GM12878 (cell line): Measurements from ENCODE around the gene UVSSA. TPM values are rescaled to one million over a fixed set of nuclear protein-coding genes. Genes with fewer than 3 reads are reported as not detected.

Experiments
- ATAC-seq: fragments of 200-7000 bp; cut with Tn5 transposase; 3 replicates; pipeline ENCODE4 v1.9.1; 2020; ENCODE audit warnings: mild to moderate bottlenecking, moderate library complexity
- BruUV-seq: library from RNA; stranded (reverse); fragments of 400-500 nt; replicated peaks from 2 replicates; lab custom pipeline; 2021; lab: Mats Ljungman, UMichigan
- CTCF ChIA-PET: fragments of 300-600 bp; sonication (Branson Sonifier 250); formaldehyde crosslinking; extraction: SDS; loops from one replicate; lab custom pipeline; 2021; ENCODE audit warnings: inconsistent platforms; lab: Yijun Ruan, JAX
- POLR2A ChIA-PET: fragments of 350-600 bp; formaldehyde crosslinking; extraction: SDS; loops from one replicate; lab custom pipeline; 2021; ENCODE audit warnings: inconsistent platforms; lab: Charles Lee
- RAD21 ChIA-PET: fragments of 300-600 bp; sonication (Branson Sonifier 250); formaldehyde crosslinking; loops from one replicate; lab custom pipeline; 2023; ENCODE audit warnings: antibody characterized with exemption; ENCODE audit not compliant: unreplicated experiment; lab: Charles Lee
- SMC1A ChIA-PET: fragments of 300-600 bp; sonication (Branson Sonifier 250); formaldehyde crosslinking; loops from one replicate; lab custom pipeline; 2023; ENCODE audit not compliant: unreplicated experiment, uncharacterized antibody; lab: Charles Lee
- DNase-seq: peaks from one replicate; pipeline ENCODE4 v3.0.0-alpha.2; 2011; ENCODE audit warnings: low read depth, low spot score
- FAIRE-seq: peaks from 3 replicates; lab custom pipeline; 2011; peaks lifted over from hg19 to GRCh38; lab: Jason Lieb, UNC
- H2AFZ ChIP-seq: 2 replicates; pipeline ENCODE4 v1.6.0; 2011; ENCODE audit warnings: low read depth, low read length, control low read depth; ENCODE audit not compliant: control insufficient read depth
- H3K27ac ChIP-seq: 2 replicates; pipeline ENCODE4 v1.5.1; 2011; ENCODE audit warnings: control low read depth; ENCODE audit not compliant: control insufficient read depth, insufficient read depth
- H3K27me3 ChIP-seq, 2 experiments: replicated peaks in 1 of 2; 2 replicates each; pipeline versions ENCODE4 v1.6.0 to v1.6.1; 2011; ENCODE audit warnings: low read length in 1 of 2; ENCODE audit not compliant: control insufficient read depth in 2 of 2, insufficient read depth in 2 of 2
- H3K36me3 ChIP-seq, 2 experiments: 2 replicates each; pipeline ENCODE4 v1.5.1; 2011; ENCODE audit warnings: low read length in 1 of 2; ENCODE audit not compliant: control insufficient read depth in 2 of 2, insufficient read depth in 2 of 2
- H3K4me1 ChIP-seq: 2 replicates; pipeline ENCODE4 v1.6.1; 2011; ENCODE audit warnings: mild to moderate bottlenecking, low read length, moderate library complexity, mixed read lengths; ENCODE audit not compliant: control insufficient read depth, insufficient read depth
- H3K4me2 ChIP-seq: 2 replicates; pipeline ENCODE4 v1.6.0; 2011; ENCODE audit warnings: control low read depth; ENCODE audit not compliant: control insufficient read depth, insufficient read depth
- H3K4me3 ChIP-seq: fragments of 200-600 bp; sonication (generic); 2 replicates; pipeline ENCODE4 v1.5.1; 2016
- H3K79me2 ChIP-seq: 2 replicates; pipeline ENCODE4 v1.6.0; 2011; ENCODE audit warnings: low read length; ENCODE audit not compliant: control insufficient read depth, insufficient read depth
- H3K9ac ChIP-seq: 2 replicates; pipeline ENCODE4 v1.8.0; 2011; ENCODE audit warnings: low read length, control low read depth, mixed read lengths; ENCODE audit not compliant: control insufficient read depth, insufficient read depth
- H3K9me3 ChIP-seq: replicated peaks from 3 replicates; pipeline ENCODE4 v1.5.1; 2011; ENCODE audit warnings: mild to moderate bottlenecking, low read length; ENCODE audit not compliant: control insufficient read depth, insufficient read depth
- H4K20me1 ChIP-seq: 2 replicates; pipeline ENCODE4 v1.6.0; 2011; ENCODE audit not compliant: control insufficient read depth, insufficient read depth
- E2F4 ChIP-seq: IDR thresholded peaks from 2 replicates; pipeline ENCODE4 v1.6.1; 2012; ENCODE audit warnings: low read depth, low read length, improper control_type of control experiment
- RELA ChIP-seq: fragments of 450-650 bp; IDR thresholded peaks from 2 replicates; pipeline ENCODE4 v1.8.0; 2014; ENCODE audit warnings: borderline replicate concordance; ENCODE audit not compliant: partially characterized antibody
- WGBS: methylation state at CpG from one replicate; pipeline ENCODE4 v1.1.6; 2016; ENCODE audit warnings: low lambda C conversion rate; ENCODE audit not compliant: insufficient replicate concordance, insufficient coverage; ENCODE audit errors: missing lambda C conversion rate; 5-methylcytosine and 5-hydroxymethylcytosine counted together
- in situ Hi-C: fragments of 300-500 bp; cut with MboI; formaldehyde crosslinking; loops from 9 replicates; pipeline ENCODE4 v1.14.3; 2018; ENCODE audit warnings: mixed read lengths
- intact Hi-C: fragments of 100-400 bp; cut with micrococcal nuclease; formaldehyde crosslinking; loops from one replicate; pipeline ENCODE4 v1.14.2; 2022; ENCODE audit not compliant: unreplicated experiment
- polyA plus RNA-seq, 11 experiments: library from polyadenylated mRNA; depleted of rRNA in 4 of 11; unstranded in 6 of 11; stranded (reverse) in 5 of 11; fragments of >200 nt; fragmentation: Nextera tagmentation in 4 of 11; fragmentation: Illumina TruSeq in 1 of 11; extraction: Ambion mirVana in 4 of 11; extraction: Trizol in 1 of 11; gene quantifications; 1 replicate in 1 of 11; 2 replicates in 10 of 11; pipeline versions ENCODE4 v1.2.1 to v1.2.3, GENCODE V29; 2011 to 2016; ENCODE audit warnings: inconsistent platforms in 2 of 11, missing spikeins in 2 of 11, low read depth in 1 of 11
- total RNA-seq, 4 experiments: library from RNA; depleted of rRNA in 3 of 4; stranded (reverse); fragments of >200 nt in 3 of 4; fragmentation: Illumina TruSeq in 1 of 4; extraction: Trizol in 1 of 4; gene quantifications; 2 replicates each; pipeline versions ENCODE4 v1.2.1 to v1.2.3, GENCODE V29; 2013 to 2021
- TF ChIP-seq, protein P1 (sequence below): fragments of 450-650 bp; IDR thresholded peaks from 2 replicates; pipeline ENCODE4 v1.6.1; 2016; ENCODE audit warnings: mild to moderate bottlenecking

UVSSA gene
- total and polyA plus RNA-seq, 10 of the 15 experiments (the other 5 are each of a cell fraction or from before 2014, with no cell fraction given): 0.34 to 16.8 (median 3.6) TPM

- WGBS: 97% methylated on average over 37 of the region's 38 CpGs
- Histone ChIP-seq H3K9ac (no peak overlapping the region), H3K4me3 (no peak overlapping the region), H3K36me3 (peaks cover 25% of the 10 kb centered on the region in 2 experiments), H3K27me3 (no peaks in the 10 kb centered on the region), H3K79me2 (no peaks in the 10 kb centered on the region), H3K27ac (no peak overlapping the region), H4K20me1 (no peaks in the 10 kb centered on the region), H3K4me2 (no peak overlapping the region), H3K4me1 (no peaks in the 10 kb centered on the region), H3K9me3 (no peaks in the 10 kb centered on the region; the same call in 2 of the 3 replicates), H2AFZ (no peak overlapping the region)
- CTCF ChIA-PET: no interaction called here
- TF ChIP-seq RELA: no peak
- TF ChIP-seq E2F4: no peak
- TF ChIP-seq, protein P1, sequence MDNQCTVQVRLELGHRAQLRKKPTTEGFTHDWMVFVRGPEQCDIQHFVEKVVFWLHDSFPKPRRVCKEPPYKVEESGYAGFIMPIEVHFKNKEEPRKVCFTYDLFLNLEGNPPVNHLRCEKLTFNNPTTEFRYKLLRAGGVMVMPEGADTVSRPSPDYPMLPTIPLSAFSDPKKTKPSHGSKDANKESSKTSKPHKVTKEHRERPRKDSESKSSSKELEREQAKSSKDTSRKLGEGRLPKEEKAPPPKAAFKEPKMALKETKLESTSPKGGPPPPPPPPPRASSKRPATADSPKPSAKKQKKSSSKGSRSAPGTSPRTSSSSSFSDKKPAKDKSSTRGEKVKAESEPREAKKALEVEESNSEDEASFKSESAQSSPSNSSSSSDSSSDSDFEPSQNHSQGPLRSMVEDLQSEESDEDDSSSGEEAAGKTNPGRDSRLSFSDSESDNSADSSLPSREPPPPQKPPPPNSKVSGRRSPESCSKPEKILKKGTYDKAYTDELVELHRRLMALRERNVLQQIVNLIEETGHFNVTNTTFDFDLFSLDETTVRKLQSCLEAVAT: no peak
- POLR2A ChIA-PET: no interaction called here
- intact Hi-C loops (no loop called here), in situ Hi-C loops (no loop called here)
- ATAC-seq (no peak), FAIRE-seq (no peak), DNase-seq (no peak)
- SMC1A ChIA-PET: no interaction called here
- RAD21 ChIA-PET: no interaction called here
- BruUV-seq: no TSS peak
Observed at GRCh38 chr4:1338752-1339414, 8.1 kb upstream of the UVSSA start.
